Osteoblast (primary cell): ENCODE data around the gene NKD2. TPM values are rescaled to one million over a fixed set of nuclear protein-coding genes. Genes with fewer than 3 reads are reported as not detected.

Experiments used
- DNase-seq: peaks from one replicate; pipeline ENCODE4 v3.0.0; 2011; ENCODE audit warnings: low spot score, mixed read lengths; ENCODE audit not compliant: insufficient read length; ENCODE audit errors: missing footprints
- H2AFZ ChIP-seq: 2 replicates; pipeline ENCODE4 v1.6.0; 2011; ENCODE audit warnings: mild to moderate bottlenecking, low read length
- H3K27ac ChIP-seq: 2 replicates; pipeline ENCODE4 v1.5.1; 2011; ENCODE audit warnings: mild to moderate bottlenecking, low read depth, low read length, moderate library complexity
- H3K27me3 ChIP-seq: 2 replicates; pipeline ENCODE4 v1.6.0; 2012; ENCODE audit warnings: mild to moderate bottlenecking, control low read depth, inconsistent platforms, low read length, moderate library complexity; ENCODE audit not compliant: insufficient read depth
- H3K36me3 ChIP-seq: 2 replicates; pipeline ENCODE4 v1.5.1; 2011; ENCODE audit warnings: mild to moderate bottlenecking, low read length, control low read depth, moderate library complexity; ENCODE audit not compliant: insufficient read depth
- H3K4me1 ChIP-seq: 2 replicates; pipeline ENCODE4 v1.5.1; 2011; ENCODE audit warnings: mild to moderate bottlenecking, low read length, control low read depth, moderate library complexity; ENCODE audit not compliant: insufficient read depth
- H3K4me2 ChIP-seq: 2 replicates; pipeline ENCODE4 v1.6.0; 2011; ENCODE audit warnings: mild to moderate bottlenecking, low read length; ENCODE audit not compliant: insufficient read depth
- H3K4me3 ChIP-seq: fragments of 200-600 bp; sonication (generic); 3 replicates; pipeline ENCODE4 v1.5.1; 2012; ENCODE audit warnings: mild to moderate bottlenecking, low read length, inconsistent platforms; ENCODE audit not compliant: insufficient read depth
- H3K79me2 ChIP-seq: 2 replicates; pipeline ENCODE4 v1.6.0; 2012; ENCODE audit warnings: mild to moderate bottlenecking, low read length, control low read depth, inconsistent platforms; ENCODE audit not compliant: insufficient read depth
- H3K9me3 ChIP-seq: 2 replicates; pipeline ENCODE4 v1.5.1; 2011; ENCODE audit warnings: low read depth, low read length, control low read depth
- H4K20me1 ChIP-seq: 2 replicates; pipeline ENCODE4 v1.6.0; 2012; ENCODE audit warnings: mild to moderate bottlenecking, low read length, control low read depth; ENCODE audit not compliant: insufficient read depth
- small RNA-seq: library from RNA; depleted of rRNA; stranded (forward); fragments of <200 nt; gene quantifications from one replicate; pipeline ENCODE3, GENCODE V24; 2012
- total RNA-seq: library from RNA; depleted of rRNA; stranded (reverse); fragments of >200 nt; gene quantifications from 2 replicates; pipeline ENCODE4 v1.2.3, GENCODE V29; 2012
- TF ChIP-seq, protein P1 (sequence below): IDR thresholded peaks from 2 replicates; pipeline ENCODE4 v1.5.1; 2011; ENCODE audit warnings: mild to moderate bottlenecking, low read depth, low read length, moderate library complexity; ENCODE audit errors: extremely low read depth

The NKD2 gene
- total RNA-seq, 1 donor, result under 0.01 TPM

DNA sequence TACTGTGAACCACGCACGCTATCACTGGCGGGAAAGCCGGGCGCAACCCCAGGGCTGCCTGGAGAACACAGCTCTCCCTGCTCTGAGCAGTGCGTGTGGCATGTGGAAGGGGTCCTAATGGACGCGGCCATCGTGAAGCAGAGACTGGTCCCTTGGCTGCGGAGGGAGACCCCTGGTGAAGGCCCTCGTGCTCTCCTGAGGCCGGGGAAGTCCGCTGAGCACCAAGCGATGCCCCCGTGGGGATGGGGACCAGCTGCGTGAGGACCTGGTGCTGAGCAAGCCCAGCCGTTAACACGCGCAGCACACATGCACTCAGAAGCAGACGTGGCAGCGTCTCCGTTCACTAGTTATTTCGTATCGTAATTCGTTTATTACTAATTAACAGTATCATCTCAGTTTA lies 78.8 kb downstream of the NKD2 start:
- H3K9me3 ChIP-seq, result no peaks in the 10 kb centered on the region
- H3K27me3 ChIP-seq, result no peaks in the 10 kb centered on the region
- TF ChIP-seq, protein P1, sequence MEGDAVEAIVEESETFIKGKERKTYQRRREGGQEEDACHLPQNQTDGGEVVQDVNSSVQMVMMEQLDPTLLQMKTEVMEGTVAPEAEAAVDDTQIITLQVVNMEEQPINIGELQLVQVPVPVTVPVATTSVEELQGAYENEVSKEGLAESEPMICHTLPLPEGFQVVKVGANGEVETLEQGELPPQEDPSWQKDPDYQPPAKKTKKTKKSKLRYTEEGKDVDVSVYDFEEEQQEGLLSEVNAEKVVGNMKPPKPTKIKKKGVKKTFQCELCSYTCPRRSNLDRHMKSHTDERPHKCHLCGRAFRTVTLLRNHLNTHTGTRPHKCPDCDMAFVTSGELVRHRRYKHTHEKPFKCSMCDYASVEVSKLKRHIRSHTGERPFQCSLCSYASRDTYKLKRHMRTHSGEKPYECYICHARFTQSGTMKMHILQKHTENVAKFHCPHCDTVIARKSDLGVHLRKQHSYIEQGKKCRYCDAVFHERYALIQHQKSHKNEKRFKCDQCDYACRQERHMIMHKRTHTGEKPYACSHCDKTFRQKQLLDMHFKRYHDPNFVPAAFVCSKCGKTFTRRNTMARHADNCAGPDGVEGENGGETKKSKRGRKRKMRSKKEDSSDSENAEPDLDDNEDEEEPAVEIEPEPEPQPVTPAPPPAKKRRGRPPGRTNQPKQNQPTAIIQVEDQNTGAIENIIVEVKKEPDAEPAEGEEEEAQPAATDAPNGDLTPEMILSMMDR, result no peak
- no peaks in the 10 kb centered on the region for H3K79me2 ChIP-seq
- no peak overlapping the region for H3K4me3 ChIP-seq
- H3K4me1 ChIP-seq, result no peaks in the 10 kb centered on the region
- no peak overlapping the region for H3K4me2 ChIP-seq
- DNase-seq, result no peak
- H3K27ac ChIP-seq, result no peak overlapping the region
- H4K20me1 ChIP-seq, result no peaks in the 10 kb centered on the region
- no peaks in the 10 kb centered on the region for H3K36me3 ChIP-seq
- H2AFZ ChIP-seq, result no peak overlapping the region

DNA sequence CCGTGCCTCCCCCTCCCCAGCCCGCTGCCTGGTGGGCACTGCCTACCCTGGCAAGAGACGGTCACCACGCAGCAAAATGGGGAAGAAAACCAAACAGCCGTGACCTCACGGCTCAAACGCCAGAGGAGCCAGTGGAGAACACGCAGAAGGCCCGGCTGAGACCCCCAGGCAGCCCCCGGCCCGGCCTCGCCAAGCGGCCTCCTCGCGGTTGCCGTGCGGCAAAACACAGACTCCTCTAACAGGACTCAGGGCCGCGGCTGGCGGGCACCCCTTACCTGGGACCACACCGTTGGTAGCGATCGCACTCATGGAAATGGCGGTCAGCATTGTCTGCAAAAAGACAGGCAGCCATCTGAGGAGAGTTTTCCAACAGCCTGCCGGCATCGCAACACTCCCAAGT lies 79.4 kb downstream of the NKD2 start:
- no peak for DNase-seq
- H3K27ac ChIP-seq, result no peak overlapping the region
- no peaks in the 10 kb centered on the region for H3K9me3 ChIP-seq
- no peaks in the 10 kb centered on the region for H3K36me3 ChIP-seq
- H3K27me3 ChIP-seq, result no peaks in the 10 kb centered on the region
- no peak overlapping the region for H2AFZ ChIP-seq
- no peak overlapping the region for H3K4me2 ChIP-seq
- H3K79me2 ChIP-seq, result no peaks in the 10 kb centered on the region
- H3K4me1 ChIP-seq, result no peaks in the 10 kb centered on the region
- no peak overlapping the region for H3K4me3 ChIP-seq
- TF ChIP-seq, protein P1, result no peak
- H4K20me1 ChIP-seq, result no peaks in the 10 kb centered on the region

Small RNAs within 50 kb of the gene (small RNA-seq; reads per million reads assigned to genes)
- not detected for gene MIR4635

Other genes starting within 250 kb of the NKD2 start
- gene ZDHHC11B, start 224.1 kb upstream of the NKD2 start, total RNA-seq, result not detected in 2 replicates
- gene ZDHHC11, start 157.8 kb upstream of the NKD2 start, total RNA-seq, result 1.2 and 1.8 TPM in 2 replicates
- 29.8 and 35.8 TPM in 2 replicates for gene BRD9, start 116.0 kb upstream of the NKD2 start, total RNA-seq
- gene TRIP13, start 115.9 kb upstream of the NKD2 start, total RNA-seq, result 3.8 and 4.0 TPM in 2 replicates
- 6.9 and 8.0 TPM in 2 replicates for gene SLC12A7, start 103.3 kb downstream of the NKD2 start, total RNA-seq
- not detected in 2 replicates for gene SLC6A19, start 192.8 kb downstream of the NKD2 start, total RNA-seq
- gene SLC6A18, start 216.6 kb downstream of the NKD2 start, total RNA-seq, result not detected in 2 replicates